CMK (cell line): ENCODE results near the gene GPBAR1.
A peak's percentile ranks its signal among the peaks of the same experiment; 100 is the strongest.
"Not testable (repeated sequence)": the region's sequence is repeated elsewhere in the genome, so short reads cannot be mapped to it uniquely, and the experiment has no call there.

Experiments
- DNase-seq: peaks from one replicate; pipeline ENCODE4 v3.0.0-alpha.2; 2010; ENCODE audit warnings: low read depth

The GPBAR1 gene

DNA sequence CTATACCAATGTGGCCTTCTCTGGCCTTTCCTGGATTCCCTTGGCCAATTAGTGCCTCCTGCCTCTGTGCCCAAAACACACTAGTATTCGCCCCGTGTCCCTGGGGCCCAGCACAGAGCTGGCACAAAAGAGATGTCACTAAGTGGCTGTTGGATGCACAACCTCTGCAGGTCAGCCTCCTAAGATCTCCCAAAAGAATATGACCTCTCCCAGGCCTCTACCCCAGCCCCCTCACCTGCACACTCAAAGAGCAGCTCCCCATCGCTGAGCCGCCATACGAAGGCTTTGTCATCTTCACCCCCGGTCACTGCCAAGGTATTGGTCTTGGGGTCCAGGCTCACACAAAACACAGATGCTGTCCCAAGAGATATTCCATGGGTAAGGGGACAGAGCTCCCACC is 6.4 kb downstream of the GPBAR1 start:
- no peak for DNase-seq

DNA sequence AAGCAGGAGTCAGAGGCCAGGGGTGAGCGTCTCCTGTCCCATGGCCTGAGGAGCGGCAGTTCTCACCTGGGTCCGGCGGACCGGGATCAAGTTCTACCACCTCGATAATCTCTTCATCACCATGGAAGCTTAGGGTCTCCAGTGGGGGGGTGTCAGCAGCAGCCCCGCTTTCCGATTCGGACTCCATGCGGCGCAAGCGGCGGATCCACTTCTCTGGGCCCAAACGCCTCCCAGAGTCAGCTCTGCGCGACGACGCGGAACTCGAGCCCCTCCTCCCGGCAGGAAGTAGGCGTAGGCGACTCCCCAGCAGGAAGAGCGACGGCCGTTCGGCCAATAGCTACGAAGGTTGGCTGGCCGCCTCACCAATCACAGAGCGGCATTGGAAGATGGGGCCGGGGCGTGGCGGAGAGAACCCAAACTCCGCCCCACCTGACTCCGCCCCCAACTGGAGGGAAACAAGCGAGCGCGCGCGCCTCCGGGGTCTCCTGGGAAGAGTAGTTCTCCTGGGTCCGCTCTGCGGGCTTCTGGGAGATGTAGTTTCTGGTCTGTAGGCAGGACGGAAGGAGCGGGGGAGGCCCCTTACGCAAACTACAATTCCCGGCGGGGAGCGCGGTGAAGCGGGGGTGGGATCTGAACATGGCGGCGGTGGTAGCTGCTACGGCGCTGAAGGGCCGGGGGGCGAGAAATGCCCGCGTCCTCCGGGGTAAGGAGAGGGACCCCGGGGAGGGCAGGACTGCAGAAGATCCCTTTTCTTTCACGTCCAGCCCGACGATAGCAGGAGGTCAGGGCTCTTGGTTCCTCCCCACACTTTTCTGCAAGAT is 9.3 kb downstream of the GPBAR1 start, which contains the start of the genes AAMP and PNKD:
Gene AAMP (minus strand): TSS at position 238 of the 821 bp plus-strand sequence. CDS start 51 bp downstream, at position 187.
Gene PNKD (plus strand): TSS at position 620 of the 821 bp plus-strand sequence. CDS start 17 bp downstream, at position 637.
- peak; percentile 95 for DNase-seq

DNA sequence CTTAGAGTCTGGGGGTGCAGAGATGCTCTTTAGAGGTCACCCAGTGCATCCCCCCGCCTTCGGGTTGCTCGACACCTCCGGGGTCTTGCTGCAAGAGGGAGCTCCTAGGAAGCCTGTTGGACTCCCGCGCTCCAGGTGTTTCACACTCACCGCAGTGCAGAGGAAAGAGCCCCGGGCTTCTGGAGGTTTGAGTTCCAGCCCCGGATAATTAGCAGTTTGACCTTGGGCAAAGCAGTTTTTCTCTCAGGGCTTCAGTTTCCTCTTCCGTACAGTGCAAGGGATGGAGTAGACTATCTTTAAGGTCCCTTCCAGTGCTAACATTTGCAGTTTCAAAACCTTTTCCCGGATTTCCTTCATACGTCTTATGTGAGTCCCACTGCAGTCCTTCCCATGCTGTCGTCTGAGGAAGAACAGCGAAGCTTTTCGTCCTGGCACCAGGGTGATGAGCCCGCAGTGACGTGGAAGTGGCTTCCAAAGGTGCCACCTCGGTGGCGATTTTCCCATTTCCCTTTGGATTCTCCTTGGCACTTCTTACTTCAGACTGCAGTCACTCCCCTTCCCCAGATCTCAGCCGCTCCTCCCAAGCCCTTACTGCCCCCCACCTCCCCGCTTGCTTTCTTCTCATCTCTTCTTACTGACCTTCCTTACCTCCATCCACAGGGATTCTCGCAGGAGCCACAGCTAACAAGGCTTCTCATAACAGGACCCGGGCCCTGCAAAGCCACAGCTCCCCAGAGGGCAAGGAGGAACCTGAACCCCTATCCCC is 10.1 kb downstream of the GPBAR1 start:
- no peak for DNase-seq

DNA sequence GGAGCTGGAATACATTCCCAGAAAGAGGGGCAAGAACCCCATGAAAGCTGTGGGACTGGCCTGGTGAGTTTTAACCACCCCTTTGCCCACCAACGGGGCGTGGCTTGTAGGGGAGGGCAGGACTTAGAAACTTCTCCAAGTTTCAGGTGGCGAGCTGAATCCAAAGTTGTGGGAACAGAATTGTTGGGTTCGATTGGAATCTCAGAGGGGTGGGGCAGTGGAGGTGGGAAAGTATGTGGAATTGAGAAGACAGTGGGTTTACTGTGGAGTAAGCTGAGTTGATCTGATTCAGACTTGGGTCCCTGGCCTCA is 10.6 kb downstream of the GPBAR1 start:
- DNase-seq = no peak

DNA sequence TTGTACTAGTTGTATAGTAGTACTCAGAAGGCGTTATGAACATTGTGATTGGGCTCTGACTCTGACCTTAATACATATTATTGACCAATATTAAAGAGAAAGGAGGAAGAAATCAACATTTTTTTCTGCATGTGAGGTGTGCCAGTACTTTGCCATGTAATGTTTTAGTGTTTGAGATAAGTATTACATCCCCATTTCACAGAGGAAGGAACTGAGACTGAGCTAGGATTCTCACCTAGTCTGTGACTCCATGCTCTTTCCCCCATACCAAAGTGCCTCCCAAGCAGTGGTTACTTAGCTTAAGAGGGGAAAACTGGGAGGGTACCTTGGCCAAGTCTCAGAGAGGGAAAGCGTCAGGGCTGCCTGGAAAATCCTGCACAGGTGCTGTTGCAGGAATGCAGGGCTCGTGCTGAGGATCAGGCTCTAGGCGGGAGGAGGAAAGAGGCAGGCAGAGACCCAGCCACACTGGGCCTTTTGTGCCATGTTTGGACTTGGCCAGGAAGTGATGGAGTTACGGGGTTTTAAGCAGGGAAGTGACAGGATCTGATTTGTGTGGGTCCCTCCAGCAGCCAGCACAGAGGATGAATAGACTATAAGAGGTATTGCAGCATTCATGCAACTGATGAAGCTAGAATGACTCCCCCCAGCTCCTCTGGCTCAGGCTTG is 11.2 kb downstream of the GPBAR1 start:
- no peak for DNase-seq

DNA sequence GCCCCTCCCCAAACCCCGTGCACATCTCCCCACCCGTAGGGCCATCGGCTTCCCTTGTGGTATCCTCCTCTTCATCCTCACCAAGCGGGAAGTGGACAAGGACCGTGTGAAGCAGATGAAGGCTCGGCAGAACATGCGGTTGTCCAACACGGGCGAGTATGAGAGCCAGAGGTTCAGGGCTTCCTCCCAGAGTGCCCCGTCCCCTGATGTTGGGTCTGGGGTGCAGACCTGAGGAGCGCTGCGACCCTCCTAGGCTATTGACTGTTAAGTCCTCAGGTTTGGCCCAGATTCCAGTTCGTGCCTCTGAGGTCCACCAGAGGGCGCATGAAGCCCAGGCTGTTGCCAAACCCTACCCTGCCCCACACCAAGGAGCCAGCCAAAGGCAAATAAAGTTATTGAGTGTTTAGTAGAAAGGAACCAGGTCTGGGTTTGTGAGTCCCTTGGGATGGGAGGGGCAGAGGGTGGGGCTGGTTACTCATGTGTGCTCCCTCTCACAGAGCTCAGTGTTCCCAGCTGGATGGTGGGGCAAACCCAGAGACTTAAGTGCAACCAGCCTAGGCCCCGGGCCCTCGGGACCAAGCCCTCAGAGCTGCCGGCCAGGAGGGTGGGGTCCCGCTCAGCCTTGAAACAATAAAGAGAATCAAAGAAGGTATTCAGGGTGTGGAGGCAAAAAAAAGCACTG is 11.9 kb downstream of the GPBAR1 start:
- DNase-seq = peak; percentile 70

DNA sequence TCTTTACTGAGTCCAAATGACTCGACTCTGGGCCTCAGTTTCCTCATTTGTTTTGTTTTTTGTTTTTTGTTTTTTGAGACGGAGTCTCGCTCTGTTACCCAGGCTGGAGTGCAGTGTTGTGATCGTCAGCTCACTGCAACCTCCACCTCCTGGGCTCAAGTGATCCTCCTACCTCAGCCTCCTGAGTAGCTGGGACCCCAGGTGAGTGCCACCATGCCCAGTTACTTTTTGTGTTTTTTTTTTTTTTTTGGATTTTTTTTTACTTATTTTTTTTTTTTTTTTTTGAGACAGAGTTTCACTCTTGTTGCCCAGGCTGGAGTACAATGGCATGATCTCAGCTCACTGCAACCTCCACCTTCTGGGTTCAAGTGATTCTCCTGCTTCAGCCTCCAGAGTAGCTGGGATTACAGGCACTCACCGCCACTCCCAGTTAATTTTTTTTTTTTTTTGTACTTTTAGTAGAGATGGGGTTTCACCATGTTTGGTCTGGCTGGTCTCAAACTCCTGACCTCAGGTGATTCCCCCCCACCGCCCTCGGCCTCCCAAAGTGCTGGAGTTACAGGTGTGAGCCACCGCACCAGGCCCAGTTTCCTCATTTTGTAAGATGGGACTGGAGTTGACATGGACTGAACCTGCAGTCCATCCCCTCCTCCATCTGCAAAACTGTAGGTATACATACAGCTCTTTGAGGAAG is 12.5 kb downstream of the GPBAR1 start:
- DNase-seq = not testable (repeated sequence)

DNA sequence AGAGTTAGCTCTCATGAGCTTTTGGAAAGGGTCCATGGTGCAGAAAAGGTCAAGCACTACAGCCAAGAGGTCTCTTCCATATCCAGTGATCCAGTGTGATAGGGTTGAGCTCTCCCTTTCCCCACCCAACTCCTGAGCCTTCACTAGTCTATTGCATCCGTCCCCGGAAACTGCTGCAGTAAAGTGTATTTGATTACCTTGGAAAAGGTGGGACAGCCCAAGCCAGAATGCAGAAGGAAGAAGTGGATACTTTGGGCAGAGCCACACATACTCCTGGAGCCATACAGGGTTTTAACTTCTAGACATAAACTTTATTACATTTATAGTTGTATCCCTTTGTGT is 13.1 kb downstream of the GPBAR1 start:
- DNase-seq = no peak

DNA sequence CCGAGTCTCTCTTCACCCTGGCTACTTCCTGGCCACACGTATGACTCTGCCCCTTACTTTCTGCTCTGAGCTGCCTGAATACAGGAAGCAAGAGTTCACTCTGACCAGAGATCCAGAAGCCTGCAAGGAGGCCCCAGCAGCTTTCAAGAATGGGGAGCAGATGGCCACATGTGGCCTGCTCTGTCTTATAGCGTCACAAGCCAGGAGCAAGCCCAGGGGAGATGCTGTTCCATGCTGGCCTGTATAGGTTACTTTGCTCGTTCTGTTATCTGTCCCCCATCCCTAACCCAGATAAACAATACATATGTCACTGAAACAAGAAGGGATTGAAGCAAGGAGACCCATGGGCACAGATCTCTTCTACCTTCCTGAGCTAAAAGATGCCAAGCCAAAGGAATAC is 13.8 kb downstream of the GPBAR1 start:
- DNase-seq = no peak

DNA sequence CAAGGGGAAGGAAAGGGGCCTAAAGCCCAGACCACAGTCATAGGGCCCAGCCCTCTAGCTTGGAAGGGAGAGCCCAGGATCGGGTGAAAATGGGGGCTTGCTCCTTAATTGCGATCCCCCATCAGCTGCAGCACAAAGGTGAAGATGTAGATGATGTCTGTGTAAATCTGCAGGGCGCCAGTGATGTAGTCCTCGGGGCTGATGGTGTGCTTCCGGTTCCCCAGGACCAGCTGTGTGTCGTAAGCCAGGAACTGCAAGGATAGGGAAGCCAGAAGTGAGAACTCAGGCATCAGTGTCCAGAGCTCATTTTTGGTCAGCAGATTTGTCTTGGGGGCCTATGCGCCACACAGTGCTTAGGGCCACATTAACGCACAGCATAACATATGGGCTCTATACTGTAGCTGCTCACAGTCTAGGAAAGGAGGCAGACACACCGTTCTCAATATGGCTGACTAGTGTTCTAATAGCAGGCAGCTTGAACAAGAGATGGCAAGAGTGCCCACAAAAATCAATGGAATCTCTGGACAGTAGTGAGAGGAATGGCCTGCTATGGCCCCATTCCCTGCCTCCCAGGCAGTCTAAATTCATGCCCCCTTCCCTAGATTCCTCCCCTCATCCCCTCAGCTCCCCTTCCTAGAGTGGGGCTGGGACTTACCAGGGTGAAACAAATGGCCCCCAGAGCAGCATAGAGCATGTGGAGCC is 14.7 kb downstream of the GPBAR1 start:
- no peak for DNase-seq

DNA sequence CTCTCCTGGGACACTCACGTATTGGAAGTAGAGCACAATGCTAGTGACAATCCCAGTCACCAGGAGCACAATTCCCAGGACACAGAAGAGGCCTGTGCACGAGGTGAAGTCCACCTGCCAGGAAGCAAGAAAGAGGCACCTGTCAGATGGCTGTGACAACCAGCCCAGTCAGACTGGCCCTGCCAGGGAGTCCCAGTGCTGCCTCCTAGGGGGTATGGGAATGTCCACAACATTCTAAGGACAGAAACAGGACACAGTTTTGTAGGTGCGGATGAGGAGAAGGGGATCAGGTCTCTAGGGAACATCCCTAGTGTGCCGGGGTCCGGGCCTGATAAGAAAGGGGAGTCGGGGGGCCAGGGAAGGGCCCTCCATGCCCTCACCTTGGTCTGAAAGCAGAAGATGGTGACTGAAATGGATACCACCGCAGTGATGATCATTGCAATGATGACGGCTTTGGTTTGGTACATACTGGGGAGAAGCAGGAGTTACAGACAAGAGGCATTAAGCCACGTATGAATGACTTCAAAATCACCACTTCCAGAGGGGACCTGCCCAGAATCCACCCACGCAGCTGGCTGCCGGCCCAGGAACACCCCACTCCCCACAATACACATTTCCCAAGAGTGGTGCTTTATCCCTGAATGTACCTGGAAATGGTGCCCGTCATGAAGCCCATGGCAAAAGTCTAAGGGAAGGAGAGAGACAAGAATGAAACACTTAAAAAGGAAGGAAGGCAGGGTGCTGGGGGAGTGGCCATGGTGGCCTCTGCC is 16.4 kb downstream of the GPBAR1 start:
- no peak for DNase-seq

DNA sequence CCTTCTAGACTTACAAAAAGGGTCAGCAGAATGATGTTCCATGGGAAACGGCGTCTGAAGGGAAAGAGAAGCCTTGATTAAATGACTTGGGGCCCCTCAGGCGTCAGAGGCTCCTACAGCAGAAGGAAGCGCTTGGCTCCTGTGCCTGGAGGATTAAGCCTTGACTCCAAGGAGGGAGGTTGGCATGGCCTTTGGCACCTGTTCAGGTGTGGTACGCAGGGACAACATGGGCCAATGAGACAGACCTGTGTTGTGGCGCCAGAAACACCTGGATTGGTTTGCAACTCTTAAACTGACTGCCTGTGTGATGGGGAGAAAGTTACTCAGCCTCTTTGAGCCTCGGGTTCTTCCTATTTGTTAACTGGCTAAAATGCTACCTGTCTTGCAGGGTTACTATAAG is 17.1 kb downstream of the GPBAR1 start:
- no peak for DNase-seq

DNA sequence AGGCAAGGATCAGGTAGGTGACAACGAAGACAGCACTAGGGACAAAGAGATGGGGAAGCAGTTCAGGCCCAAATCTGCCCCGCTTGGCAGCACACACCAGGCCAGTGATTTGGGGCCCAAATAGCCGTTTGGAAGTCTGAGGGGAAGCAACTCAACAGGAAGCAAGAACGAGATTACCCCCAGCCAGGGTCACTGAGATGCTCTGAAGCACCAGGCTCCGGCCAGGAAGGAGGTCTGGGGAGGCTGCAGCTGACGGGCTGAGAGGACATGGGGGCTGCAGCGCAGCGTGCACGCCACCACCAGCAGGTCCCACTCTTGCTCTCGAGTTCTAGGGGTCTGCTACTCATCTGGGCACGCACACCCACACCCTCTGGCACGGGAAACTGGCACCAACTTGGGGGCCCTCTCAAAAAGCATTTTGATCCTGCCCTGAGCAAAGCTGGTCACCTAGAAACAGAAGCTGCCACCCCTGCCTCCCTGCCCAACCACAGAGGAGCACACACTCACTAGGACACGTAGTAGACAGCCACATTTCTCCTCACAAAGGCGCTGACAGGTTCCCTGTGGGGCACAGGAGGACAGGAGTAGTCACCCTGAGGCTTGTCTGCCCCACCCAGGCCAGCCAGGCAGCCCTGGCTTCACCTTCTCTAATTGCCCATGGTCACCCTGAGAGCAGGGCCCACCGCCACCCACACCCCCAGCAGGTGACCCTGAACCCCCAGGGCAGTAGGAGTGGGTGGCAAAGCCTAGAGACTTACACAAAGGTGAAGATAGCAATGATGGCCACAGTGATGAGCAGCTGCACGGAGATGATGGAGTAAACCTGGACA is 17.9 kb downstream of the GPBAR1 start:
- DNase-seq = no peak

DNA sequence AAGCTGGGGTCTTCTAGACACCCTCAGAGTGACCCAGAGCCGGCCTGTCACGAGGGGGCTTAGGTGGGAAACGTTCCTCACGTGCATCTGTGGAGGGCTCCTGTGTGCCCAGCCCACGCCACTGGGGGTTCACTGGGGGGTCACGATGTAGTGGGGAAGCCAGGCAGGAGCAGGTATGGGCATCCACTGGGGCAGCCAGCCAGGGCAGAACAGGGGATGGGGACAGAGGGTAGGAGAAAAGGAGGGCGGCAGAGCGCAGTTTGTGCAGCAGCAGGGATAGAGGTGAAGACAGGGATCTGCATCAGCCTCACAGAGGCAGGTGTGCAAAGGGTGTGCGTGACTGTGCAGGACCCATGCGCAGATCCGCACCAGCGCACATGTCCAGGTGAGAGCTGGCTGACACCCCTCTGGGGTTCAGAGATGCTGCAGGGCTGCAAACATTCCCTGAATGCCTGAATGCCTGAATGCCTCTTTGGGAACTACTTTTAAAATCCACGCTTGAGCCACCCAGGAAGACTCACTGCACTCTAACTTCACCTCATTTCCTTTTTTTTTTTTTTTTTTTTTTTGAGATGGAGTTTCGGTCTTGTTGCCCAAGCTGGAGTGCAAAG is 19.6 kb downstream of the GPBAR1 start:
- no peak for DNase-seq

DNA sequence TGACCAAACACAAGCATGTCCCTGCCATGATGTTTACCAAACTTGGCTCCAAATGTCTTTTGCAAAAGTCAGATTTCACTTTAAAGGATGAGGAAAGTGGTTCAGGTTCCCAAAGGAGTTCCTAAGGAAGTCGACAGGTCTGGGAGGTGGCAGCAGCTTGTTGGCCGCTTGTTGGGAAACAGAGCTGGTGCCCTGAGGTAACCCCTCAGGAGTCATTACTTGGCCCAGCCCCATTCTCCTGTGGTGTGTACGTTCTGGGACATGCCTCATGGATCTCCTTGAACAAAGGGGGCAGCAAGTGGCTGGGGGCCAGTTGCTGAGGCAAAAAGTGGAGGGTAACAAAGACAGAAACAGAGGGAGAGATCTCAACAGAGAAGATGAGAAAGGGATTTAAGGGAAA is 20.6 kb downstream of the GPBAR1 start:
- DNase-seq = no peak

DNA sequence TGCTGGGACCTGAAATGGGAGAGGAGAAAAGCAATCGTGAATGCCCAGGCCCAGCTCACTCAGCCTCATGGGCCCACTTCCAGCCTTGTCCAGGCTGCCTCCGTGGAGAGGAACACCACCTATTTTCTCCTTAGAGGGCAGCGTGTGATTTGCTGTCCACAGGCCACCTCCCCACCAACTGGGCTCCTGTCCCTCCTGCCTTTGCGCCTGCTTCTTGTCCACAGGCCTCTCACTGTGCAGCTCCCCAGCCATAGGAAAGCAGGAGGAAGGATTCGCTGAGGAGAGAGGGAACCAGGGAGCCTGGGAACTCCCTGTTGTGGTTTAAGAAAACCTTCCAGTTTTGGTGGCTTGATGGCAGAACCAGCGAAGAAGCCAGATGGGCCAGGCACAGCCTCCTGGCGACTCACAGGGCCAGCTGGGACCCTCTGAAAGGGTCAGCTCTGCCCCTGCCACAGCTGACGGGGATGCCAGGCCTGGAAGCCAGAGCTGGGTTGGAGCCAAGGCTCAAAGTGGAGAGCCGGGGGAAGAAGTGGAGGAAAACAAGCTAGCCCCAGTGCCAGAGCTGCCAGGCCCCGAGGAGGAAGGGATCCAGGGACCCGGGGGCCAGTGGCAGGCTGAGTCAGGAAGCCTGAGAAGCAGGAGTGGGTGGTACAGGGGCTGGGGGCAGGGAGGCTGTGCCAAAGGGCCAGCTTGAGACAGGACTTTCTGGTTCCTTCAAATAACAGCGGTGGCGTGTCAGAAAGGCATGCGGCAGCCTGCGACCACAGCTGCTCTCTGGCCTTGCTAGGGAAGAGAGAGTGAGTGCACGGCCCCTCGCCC is 21.6 kb downstream of the GPBAR1 start:
- DNase-seq = no peak

DNA sequence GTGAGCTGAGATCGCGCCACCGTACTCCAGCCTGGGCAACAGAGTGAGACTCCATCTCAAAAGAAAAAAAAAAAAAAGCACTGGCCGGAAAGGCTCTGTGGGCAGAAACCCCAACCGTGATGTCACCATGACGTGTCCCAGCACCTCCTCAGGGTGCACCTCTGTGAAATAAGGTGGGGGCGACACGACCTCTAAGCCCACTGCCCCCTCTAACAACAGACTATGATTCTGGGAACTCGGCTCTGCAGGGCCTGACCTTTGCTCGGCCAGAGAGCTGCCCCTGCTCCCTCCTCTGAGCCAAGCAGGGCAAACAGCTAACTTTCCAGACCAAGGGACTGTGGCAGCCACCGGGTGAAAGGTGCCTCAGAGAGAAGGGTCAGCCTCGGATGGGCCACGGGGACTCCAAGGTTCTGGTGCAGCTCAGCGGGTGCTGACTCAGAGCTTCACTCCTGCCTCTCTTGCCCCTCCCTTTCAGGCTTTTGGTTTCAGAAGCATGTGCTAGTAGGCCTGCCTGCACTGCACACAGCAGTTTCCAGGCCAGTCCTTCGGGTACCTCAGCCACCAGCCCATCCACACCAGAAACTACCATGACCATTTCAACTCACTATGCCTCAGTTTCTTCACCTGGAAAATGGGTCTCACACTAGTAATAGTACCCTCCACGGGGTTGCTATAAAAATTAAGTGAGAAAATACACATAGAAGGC is 23.4 kb downstream of the GPBAR1 start:
- no peak for DNase-seq
